Prostate gland (tissue), 2 donors: ENCODE results near the gene TAT. TPM values are rescaled to one million over a fixed set of nuclear protein-coding genes. Genes with fewer than 3 reads are reported as not detected.
A peak's percentile ranks its signal among the peaks of the same experiment; 100 is the strongest.

Experiments
- DNase-seq: peaks from one replicate; pipeline ENCODE4 v3.0.0-alpha.2; 2019; ENCODE audit warnings: low spot score
- H3K27ac ChIP-seq, 2 donors: fragments of 200-600 bp; sonication (generic); 2 replicates each; pipeline ENCODE4 v1.5.1; 2017 to 2019
- H3K27me3 ChIP-seq: fragments of 200-600 bp; sonication (generic); replicated peaks from 2 replicates; pipeline ENCODE4 v1.5.1; 2019; ENCODE audit not compliant: insufficient read depth
- H3K36me3 ChIP-seq, 2 donors: fragments of 200-600 bp; sonication (generic); 1 replicate in 1 of 2; 2 replicates in 1 of 2; pipeline versions ENCODE4 v1.5.1 to v1.8.1; 2017 to 2019
- H3K4me1 ChIP-seq: fragments of 200-600 bp; sonication (generic); replicated peaks from 2 replicates; pipeline ENCODE4 v1.5.1; 2019
- H3K4me3 ChIP-seq, 2 donors: fragments of 200-600 bp; sonication (generic); 2 replicates each; pipeline ENCODE4 v1.5.1; 2017 to 2019
- H3K9me3 ChIP-seq: fragments of 200-600 bp; sonication (generic); 2 replicates; pipeline ENCODE4 v1.5.1; 2017
- POLR2A ChIP-seq: fragments of 450-650 bp; IDR thresholded peaks from one replicate; pipeline ENCODE4 v1.6.1; 2016; ENCODE audit warnings: antibody characterized with exemption, mild to moderate bottlenecking
- POLR2AphosphoS5 ChIP-seq: sonication (generic); formaldehyde crosslinking; IDR thresholded peaks from one replicate; pipeline ENCODE4 v1.6.1; 2017; ENCODE audit warnings: antibody characterized with exemption
- WGBS: methylation state at CpG from one replicate; pipeline ENCODE4 v1.1.5; 2018; 5-methylcytosine and 5-hydroxymethylcytosine counted together
- intact Hi-C: fragments of 100-400 bp; cut with DNase I; formaldehyde crosslinking; loops from one replicate; pipeline ENCODE4 v1.14.2; 2022
- total RNA-seq, 2 donors: library from RNA; depleted of rRNA; stranded (reverse); fragments of >200 nt; gene quantifications; one replicate each; pipeline ENCODE4 v1.1.0, GENCODE V29; 2016
- TF ChIP-seq, protein P1 (sequence below), 4 experiments: fragments of 200-600 bp in 2 of 4; fragments of 450-650 bp in 2 of 4; sonication (generic) in 2 of 4; IDR thresholded peaks; 1 replicate in 3 of 4; 2 replicates in 1 of 4; pipeline ENCODE4 v1.5.1; 2016 to 2019; ENCODE audit warnings: antibody characterized with exemption in 4 of 4, mild to moderate bottlenecking in 2 of 4, moderate library complexity in 2 of 4

Gene TAT
- total RNA-seq, 2 donors from 2014 or later: 0.17 TPM; not detected in 1

DNA sequence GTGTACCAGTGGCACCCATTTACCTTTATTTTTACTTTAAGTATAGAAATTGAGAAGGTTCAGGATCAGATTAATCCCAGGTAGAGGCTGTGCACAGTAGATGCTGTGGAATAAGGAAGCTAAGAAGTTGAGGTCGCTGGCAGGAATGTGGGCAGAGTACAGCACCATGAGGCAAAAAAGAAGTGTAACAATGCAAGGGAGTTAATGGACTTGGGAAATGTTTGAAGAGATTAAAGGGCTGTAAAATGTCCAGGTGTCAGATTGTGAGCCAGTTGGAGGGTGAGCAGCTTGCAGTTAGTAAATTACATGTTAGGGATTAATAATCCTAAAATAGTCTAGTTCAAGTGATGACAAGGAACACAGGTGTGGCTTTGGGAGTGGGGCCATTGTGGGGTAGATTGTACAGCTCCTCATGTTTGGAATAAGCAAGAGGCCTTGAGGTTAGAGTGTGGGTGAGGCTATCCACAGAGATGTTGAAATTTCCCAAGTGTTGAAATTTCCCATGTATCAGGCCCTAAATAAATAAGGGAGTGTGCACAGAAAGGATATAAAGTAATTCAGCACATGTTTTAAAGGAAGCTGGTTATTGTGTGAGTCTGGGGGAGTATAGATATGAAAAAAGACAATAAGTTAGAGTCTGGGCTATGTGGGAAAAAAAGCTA is 21.5 kb downstream of the TAT start:
- WGBS: 83% methylated on average over 1 of the region's 1 CpG

DNA sequence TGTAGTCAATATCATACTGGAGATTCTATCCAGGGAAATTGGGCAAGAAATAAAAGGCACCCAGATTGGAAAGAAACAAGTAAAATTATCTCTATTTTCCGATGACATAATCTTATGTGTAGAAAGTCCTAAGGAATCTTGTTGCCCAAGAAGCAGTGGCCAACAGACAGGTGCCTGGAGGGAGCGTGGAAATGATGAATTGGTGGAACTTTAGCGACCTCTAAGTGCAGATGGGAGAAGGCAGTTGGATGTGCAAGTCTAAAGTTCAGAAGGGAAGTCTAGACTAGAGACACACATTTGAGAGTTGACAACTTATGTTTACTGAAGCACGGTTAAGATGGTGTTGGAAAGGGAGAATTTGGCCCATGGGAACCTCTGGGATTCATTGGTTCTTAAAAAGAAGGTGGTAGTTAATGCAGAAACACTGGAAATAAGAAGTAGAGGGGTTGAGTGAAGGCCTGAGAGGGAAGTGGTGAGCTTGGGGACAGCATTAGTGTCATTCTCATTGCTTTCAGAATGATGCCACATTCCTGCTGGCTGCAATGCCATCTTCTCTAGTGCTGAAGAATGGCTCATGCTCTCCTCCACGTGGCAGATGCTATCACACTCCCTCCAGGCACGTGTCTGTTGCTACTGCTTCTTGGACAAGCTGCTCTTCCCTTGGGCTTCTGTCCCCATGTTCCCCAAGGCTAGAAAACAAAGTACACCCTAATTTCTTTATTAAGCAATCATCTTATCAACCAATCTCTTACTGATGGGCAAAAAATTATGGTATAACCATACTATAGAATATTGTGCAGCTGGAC is 24.0 kb downstream of the TAT start:
- WGBS: 47% methylated on average over 6 of the region's 6 CpGs

More for the DNA sequence above, 21.5 kb downstream of the TAT start:
- TF ChIP-seq, protein P1, sequence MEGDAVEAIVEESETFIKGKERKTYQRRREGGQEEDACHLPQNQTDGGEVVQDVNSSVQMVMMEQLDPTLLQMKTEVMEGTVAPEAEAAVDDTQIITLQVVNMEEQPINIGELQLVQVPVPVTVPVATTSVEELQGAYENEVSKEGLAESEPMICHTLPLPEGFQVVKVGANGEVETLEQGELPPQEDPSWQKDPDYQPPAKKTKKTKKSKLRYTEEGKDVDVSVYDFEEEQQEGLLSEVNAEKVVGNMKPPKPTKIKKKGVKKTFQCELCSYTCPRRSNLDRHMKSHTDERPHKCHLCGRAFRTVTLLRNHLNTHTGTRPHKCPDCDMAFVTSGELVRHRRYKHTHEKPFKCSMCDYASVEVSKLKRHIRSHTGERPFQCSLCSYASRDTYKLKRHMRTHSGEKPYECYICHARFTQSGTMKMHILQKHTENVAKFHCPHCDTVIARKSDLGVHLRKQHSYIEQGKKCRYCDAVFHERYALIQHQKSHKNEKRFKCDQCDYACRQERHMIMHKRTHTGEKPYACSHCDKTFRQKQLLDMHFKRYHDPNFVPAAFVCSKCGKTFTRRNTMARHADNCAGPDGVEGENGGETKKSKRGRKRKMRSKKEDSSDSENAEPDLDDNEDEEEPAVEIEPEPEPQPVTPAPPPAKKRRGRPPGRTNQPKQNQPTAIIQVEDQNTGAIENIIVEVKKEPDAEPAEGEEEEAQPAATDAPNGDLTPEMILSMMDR (IDR thresholded peaks at IDR 0.05): no peak
- TF ChIP-seq POLR2AphosphoS5 (no peak), POLR2A (no peak)
- intact Hi-C loops: no loop called here
- Histone ChIP-seq H3K36me3 (no peaks in the 10 kb centered on the region), H3K27me3 (no peaks in the 10 kb centered on the region), H3K4me3 (no peak overlapping the region), H3K27ac (no peak overlapping the region), H3K4me1 (no peaks in the 10 kb centered on the region), H3K9me3 (no peaks in the 10 kb centered on the region)
- DNase-seq: no peak

DNA sequence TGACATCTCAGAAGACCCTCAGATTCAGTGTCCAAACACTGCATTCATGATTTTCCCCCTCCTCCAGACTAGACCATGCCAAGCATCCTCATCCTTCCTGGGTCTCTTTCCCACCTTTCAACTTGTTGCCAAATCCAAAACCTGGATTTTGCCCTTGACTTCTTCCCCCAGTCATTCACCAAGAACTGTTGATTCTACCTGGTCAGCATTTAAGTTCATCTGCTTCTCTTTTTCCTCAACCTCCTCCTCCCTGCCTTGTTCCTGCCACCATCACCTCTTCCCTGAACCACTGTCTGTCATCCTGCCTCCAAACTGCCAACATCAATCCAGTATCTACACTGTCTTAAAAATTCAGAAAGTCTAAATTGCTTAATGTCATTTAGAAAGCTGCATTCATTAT is 29.7 kb downstream of the TAT start:
- Histone ChIP-seq H3K4me1 (no peaks in the 10 kb centered on the region), H3K27me3 (no peaks in the 10 kb centered on the region), H3K9me3 (no peaks in the 10 kb centered on the region), H3K4me3 (no peak overlapping the region), H3K36me3 (no peaks in the 10 kb centered on the region), H3K27ac (no peak overlapping the region)
- intact Hi-C loops: no loop called here
- TF ChIP-seq, protein P1 (IDR thresholded peaks at IDR 0.05): no peak
- TF ChIP-seq POLR2AphosphoS5: no peak
- no peak for TF ChIP-seq POLR2A
- no peak for DNase-seq

More for the DNA sequence above, 24.0 kb downstream of the TAT start:
- TF ChIP-seq, protein P1 (IDR thresholded peaks at IDR 0.05): no peak
- TF ChIP-seq POLR2A (no peak), POLR2AphosphoS5 (no peak)
- Histone ChIP-seq H3K36me3 (no peaks in the 10 kb centered on the region), H3K27me3 (no peaks in the 10 kb centered on the region), H3K27ac (no peak overlapping the region), H3K4me3 (no peak overlapping the region), H3K4me1 (no peaks in the 10 kb centered on the region), H3K9me3 (no peaks in the 10 kb centered on the region)
- intact Hi-C loops: no loop called here
- no peak for DNase-seq

DNA sequence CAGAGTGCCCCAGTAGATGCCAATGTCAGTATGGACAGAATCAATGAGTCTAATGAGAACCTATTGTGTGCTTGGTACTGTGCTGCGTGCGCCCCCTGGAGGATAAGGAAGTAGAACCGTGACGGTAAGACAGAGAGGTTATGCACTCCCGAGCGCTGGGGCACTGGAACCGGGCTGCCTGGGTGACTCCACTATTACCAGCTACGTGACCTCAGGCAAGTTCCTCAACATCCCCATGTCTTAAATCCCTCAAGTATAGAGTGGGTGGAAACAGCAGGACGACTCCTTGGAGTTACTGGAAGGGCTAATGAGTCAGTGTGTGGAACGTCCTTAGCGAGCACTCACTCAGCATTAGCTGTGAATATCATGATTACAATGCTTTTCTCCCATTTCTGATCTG is 34.5 kb downstream of the TAT start:
- Histone ChIP-seq H3K27me3 (no peaks in the 10 kb centered on the region), H3K9me3 (no peaks in the 10 kb centered on the region), H3K4me3 (no peak overlapping the region), H3K36me3 (no peaks in the 10 kb centered on the region), H3K4me1 (no peaks in the 10 kb centered on the region), H3K27ac (no peak overlapping the region)
- whole genome bisulfite sequencing: 28% methylated on average over 11 of the region's 11 CpGs
- no peak for DNase-seq
- intact Hi-C loops: no loop called here
- TF ChIP-seq, protein P1 (IDR thresholded peaks at IDR 0.05): no peak
- no peak for TF ChIP-seq POLR2A
- TF ChIP-seq POLR2AphosphoS5: no peak

DNA sequence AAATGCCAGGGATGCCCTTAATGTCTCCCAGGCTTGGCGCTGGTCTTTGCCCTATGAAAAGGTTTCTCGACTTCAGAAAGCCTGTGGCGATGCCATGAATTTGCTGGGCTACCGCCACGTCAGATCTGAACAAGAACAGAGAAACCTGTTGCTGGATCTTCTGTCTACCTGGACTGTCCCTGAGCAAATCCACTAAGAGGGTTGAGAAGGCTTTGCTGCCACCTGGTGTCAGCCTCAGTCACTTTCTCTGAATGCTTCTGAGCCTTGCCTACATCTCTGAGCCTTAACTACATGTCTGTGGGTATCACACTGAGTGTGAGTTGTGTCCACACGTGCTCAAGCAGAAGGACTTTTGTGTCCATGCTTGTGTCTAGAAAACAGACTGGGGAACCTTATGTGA is 39.2 kb downstream of the TAT start:
- DNase-seq: peak; percentile 29
- no peak overlapping the region for H3K27ac ChIP-seq
- intact Hi-C loops: no loop called here
- no peaks in the 10 kb centered on the region for H3K4me1 ChIP-seq
- H3K36me3 ChIP-seq: no peaks in the 10 kb centered on the region
- 68% methylated on average over 6 of the region's 6 CpGs for WGBS
- H3K9me3 ChIP-seq: no peaks in the 10 kb centered on the region
- H3K27me3 ChIP-seq: no peaks in the 10 kb centered on the region
- H3K4me3 ChIP-seq: no peak overlapping the region
- peak; percentile 8 for TF ChIP-seq POLR2AphosphoS5
- TF ChIP-seq, protein P1 (IDR thresholded peaks at IDR 0.05): peak in 3 of 4 experiments; percentile 37 to 56 (median 45)
- no peak for TF ChIP-seq POLR2A
